ENCODE data around the gene WDR6. TPM values are rescaled to one million over a fixed set of nuclear protein-coding genes. Genes with fewer than 3 reads are reported as not detected.

The WDR6 gene
- polyA plus RNA-seq, 2 of the 4 experiments (the other 2 are of a cell fraction) = 64.2 to 99.6 TPM

DNA sequence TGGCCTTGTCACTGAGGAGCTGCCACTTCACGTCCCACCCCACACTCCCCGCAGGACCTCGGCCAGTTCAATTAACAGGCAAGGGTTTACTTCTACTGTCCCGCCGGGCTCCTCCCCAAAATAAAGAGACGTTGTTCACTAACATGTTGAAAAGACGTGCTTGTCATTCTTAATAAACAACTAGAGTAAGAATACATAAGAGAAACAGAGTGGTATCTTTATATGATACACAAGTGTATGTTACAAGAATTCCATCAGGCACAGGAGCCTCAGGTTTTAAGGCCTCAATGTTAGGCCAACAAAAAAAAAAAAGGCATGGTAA lies 22.3 kb downstream of the WDR6 start:
- H3K4me2 ChIP-seq = peak overlapping the region; percentile 99
- peaks cover 14% of the 10 kb centered on the region for H3K4me1 ChIP-seq
- no peak for FAIRE-seq
- WGBS (ENCODE audit: missing lambda C conversion rate) = 1% methylated on average over 7 of the region's 7 CpGs
- peak overlapping the region; percentile 32 to 61; a peak in 4 of 6 replicates for H3K27ac ChIP-seq
- POLR2A ChIA-PET = interaction anchor here (0.6 to 1.8 kb wide), 22 partner anchors 9 to 542 kb away, joined by 3 to 28 read pairs (median 4); partner anchors contain the start of genes DAG1, LAMB2, P4HTM and QRICH1
- no peak for ATAC-seq
- CTCF ChIA-PET = interaction anchor here (0.8 to 1.7 kb wide), 3 partner anchors 40 to 65 kb away, joined by 3 to 5 read pairs (median 4); no protein-coding TSS in a partner anchor
- no peak overlapping the region for H3K4me3 ChIP-seq
- H3K9me3 ChIP-seq = no peaks in the 10 kb centered on the region
- DNase-seq (ENCODE audit: low read depth in 1 of 2, low spot score in 1 of 2) = no peak
- no peak for TF ChIP-seq MYC (IDR thresholded peaks at IDR 0.05; ENCODE audit: borderline replicate concordance, low read length)

DNA sequence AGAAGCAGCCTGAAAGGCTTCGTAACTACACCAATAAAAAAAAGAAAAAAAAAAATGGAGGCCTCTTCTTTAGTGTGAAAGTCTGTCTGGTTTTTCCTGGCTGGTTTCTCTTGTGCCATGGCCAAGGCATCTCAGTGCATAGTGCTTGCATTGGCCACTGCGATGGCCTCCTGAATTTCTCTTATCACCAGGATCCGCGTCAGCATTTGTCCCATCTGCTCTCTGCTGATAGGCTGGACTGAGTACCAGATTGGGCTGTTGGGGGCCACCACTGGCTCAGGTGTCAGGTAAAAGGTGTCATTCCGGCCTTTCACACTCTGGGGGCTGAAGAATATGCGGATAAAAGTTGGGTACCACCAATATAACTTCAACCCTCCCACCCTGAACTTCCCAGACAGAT lies 23.1 kb downstream of the WDR6 start:
- Histone ChIP-seq H3K27ac (no peak overlapping the region), H3K4me2 (no peak overlapping the region), H3K9me3 (no peaks in the 10 kb centered on the region), H3K4me3 (no peak overlapping the region), H3K4me1 (peaks cover 14% of the 10 kb centered on the region)
- WGBS (ENCODE audit: missing lambda C conversion rate) = 96% methylated on average over 6 of the region's 6 CpGs
- POLR2A ChIA-PET = interaction anchor here (0.7 kb wide), 1 partner anchor 91 kb away, joined by 5 read pairs; the partner anchor contains the start of gene USP19
- CTCF ChIA-PET = interaction anchor here (5.6 kb wide), 1 partner anchor 8 kb away, joined by 29 read pairs; the partner anchor contains the start of gene NDUFAF3
- FAIRE-seq (no peak), DNase-seq (ENCODE audit: low read depth in 1 of 2, low spot score in 1 of 2) (no peak), ATAC-seq (no peak)
- no peak for TF ChIP-seq ESRRA (IDR thresholded peaks at IDR 0.05; ENCODE audit: borderline replicate concordance, low read length)
- no peak for TF ChIP-seq BHLHE40 (IDR thresholded peaks at IDR 0.05; ENCODE audit: low read depth, low read length)
- TF ChIP-seq, protein P1, sequence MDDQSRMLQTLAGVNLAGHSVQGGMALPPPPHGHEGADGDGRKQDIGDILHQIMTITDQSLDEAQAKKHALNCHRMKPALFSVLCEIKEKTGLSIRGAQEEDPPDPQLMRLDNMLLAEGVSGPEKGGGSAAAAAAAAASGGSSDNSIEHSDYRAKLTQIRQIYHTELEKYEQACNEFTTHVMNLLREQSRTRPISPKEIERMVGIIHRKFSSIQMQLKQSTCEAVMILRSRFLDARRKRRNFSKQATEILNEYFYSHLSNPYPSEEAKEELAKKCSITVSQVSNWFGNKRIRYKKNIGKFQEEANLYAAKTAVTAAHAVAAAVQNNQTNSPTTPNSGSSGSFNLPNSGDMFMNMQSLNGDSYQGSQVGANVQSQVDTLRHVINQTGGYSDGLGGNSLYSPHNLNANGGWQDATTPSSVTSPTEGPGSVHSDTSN (IDR thresholded peaks at IDR 0.05) = no peak
- TF ChIP-seq, protein P2, sequence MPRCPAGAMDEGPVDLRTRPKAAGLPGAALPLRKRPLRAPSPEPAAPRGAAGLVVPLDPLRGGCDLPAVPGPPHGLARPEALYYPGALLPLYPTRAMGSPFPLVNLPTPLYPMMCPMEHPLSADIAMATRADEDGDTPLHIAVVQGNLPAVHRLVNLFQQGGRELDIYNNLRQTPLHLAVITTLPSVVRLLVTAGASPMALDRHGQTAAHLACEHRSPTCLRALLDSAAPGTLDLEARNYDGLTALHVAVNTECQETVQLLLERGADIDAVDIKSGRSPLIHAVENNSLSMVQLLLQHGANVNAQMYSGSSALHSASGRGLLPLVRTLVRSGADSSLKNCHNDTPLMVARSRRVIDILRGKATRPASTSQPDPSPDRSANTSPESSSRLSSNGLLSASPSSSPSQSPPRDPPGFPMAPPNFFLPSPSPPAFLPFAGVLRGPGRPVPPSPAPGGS (IDR thresholded peaks at IDR 0.05) = no peak
- no peak for TF ChIP-seq POLR2AphosphoS2 (conservative IDR thresholded peaks at IDR 0.05; ENCODE audit: low read length)
- TF ChIP-seq PHF8 (IDR thresholded peaks at IDR 0.05; ENCODE audit: borderline replicate concordance, low read depth) = no peak
- TF ChIP-seq MYC (IDR thresholded peaks at IDR 0.05; ENCODE audit: borderline replicate concordance, low read length) = no peak
- TF ChIP-seq MAFK (IDR thresholded peaks at IDR 0.05; ENCODE audit: partially characterized antibody) = no peak
- no peak for TF ChIP-seq CEBPB (IDR thresholded peaks at IDR 0.05)

DNA sequence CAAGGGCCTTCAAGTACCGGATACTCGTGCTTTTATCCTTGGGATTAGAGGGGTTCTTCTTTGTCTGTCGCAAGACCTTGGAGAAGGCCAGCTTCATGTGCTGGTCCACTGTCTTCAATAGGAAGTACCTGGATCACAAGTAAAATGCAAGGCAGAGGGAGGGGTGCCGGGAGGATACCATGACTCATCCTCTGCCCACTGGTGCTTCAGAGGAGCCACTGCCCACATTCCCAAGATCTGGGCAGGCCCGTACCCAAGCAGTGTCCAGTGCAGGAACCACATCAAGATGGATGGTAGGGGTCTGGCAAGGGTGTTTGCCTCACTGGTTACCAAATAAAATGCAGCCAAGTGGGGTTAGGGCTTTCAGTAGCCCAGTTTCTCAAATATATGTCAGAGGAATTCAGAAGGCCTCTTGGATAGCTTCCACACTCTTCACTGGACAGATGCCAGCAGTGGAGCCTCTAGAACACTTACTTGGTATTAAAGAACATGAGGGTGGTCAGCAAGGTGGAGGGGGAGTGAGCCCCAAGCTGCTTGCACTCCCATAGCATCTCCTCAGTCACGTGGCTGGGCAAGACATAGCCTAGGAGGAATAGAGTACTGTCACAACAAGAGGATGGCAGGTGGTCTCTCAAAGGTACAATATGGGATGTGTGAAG lies 25.6 kb downstream of the WDR6 start:
- ATAC-seq (no peak), DNase-seq (ENCODE audit: low read depth in 1 of 2, low spot score in 1 of 2) (no peak), FAIRE-seq (no peak)
- Histone ChIP-seq H3K4me1 (peaks cover 7% of the 10 kb centered on the region), H3K4me2 (no peak overlapping the region), H3K9me3 (no peaks in the 10 kb centered on the region), H3K27ac (no peak overlapping the region), H3K4me3 (no peak overlapping the region)
- ChIA-PET POLR2A (interaction anchor here (1.2 kb wide), 1 partner anchor 11 kb away, joined by 5 read pairs; the partner anchor contains the start of gene NDUFAF3), CTCF (interaction anchor here (1.2 to 5.6 kb wide), 2 partner anchors 11 to 45 kb away, joined by 4 to 29 read pairs; partner anchors contain the start of gene NDUFAF3)
- 84% methylated on average over 5 of the region's 6 CpGs for whole genome bisulfite sequencing (ENCODE audit: missing lambda C conversion rate)
- TF ChIP-seq NR3C1 (IDR thresholded peaks at IDR 0.05) = no peak
- TF ChIP-seq RAD21 (conservative IDR thresholded peaks at IDR 0.05 in 1 of 2, IDR thresholded peaks at IDR 0.05 in 1 of 2) = no peak
- TF ChIP-seq, protein P3, sequence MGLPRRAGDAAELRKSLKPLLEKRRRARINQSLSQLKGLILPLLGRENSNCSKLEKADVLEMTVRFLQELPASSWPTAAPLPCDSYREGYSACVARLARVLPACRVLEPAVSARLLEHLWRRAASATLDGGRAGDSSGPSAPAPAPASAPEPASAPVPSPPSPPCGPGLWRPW (IDR thresholded peaks at IDR 0.05) = no peak
- no peak for TF ChIP-seq NFE2L2 (conservative IDR thresholded peaks at IDR 0.05; ENCODE audit: low read length)
- TF ChIP-seq MYC (IDR thresholded peaks at IDR 0.05; ENCODE audit: borderline replicate concordance, low read length) = no peak

DNA sequence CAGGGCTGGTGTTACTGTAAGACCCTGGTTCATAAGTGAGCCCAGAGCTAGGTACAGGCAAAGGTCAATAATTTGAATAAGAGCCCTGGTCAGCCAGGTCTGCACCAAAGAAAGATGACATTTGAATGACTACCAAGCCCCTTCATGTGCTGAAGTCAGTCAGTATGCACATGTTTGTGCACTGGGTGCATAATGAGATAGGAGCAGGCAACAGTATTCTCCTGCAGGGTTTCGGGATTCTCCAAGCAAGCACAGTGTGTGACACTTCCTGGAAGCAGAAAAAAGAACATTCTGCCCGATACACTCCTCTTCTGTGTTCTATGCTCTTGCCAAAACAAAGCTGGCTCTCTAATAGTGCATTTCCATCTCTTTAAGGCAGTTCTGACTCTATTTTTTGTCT lies 27.5 kb downstream of the WDR6 start:
- POLR2A ChIA-PET = no interaction called here
- TF ChIP-seq CHD2 (IDR thresholded peaks at IDR 0.05; ENCODE audit: low read length, partially characterized antibody) (no peak), FOSL2 (IDR thresholded peaks at IDR 0.05) (no peak), FOSL2 (CRISPR knock-in tag; IDR thresholded peaks at IDR 0.05) (no peak), EHF (CRISPR knock-in tag; IDR thresholded peaks at IDR 0.05) (no peak), EHMT2 (IDR thresholded peaks at IDR 0.05; ENCODE audit: low read depth) (no peak), ESRRA (IDR thresholded peaks at IDR 0.05; ENCODE audit: borderline replicate concordance, low read length) (no peak), KDM5A (IDR thresholded peaks at IDR 0.05) (no peak), CBX2 (IDR thresholded peaks at IDR 0.05; ENCODE audit: borderline replicate concordance, low read depth) (no peak), MAFK (IDR thresholded peaks at IDR 0.05; ENCODE audit: partially characterized antibody) (no peak), RAD21 (conservative IDR thresholded peaks at IDR 0.05 in 1 of 2, IDR thresholded peaks at IDR 0.05 in 1 of 2) (no peak)
- TF ChIP-seq, protein P4, sequence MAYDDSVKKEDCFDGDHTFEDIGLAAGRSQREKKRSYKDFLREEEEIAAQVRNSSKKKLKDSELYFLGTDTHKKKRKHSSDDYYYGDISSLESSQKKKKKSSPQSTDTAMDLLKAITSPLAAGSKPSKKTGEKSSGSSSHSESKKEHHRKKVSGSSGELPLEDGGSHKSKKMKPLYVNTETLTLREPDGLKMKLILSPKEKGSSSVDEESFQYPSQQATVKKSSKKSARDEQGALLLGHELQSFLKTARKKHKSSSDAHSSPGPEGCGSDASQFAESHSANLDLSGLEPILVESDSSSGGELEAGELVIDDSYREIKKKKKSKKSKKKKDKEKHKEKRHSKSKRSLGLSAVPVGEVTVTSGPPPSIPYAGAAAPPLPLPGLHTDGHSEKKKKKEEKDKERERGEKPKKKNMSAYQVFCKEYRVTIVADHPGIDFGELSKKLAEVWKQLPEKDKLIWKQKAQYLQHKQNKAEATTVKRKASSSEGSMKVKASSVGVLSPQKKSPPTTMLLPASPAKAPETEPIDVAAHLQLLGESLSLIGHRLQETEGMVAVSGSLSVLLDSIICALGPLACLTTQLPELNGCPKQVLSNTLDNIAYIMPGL (CRISPR knock-in tag; IDR thresholded peaks at IDR 0.05; ENCODE audit: borderline replicate concordance) = no peak
- TF ChIP-seq, protein P5, sequence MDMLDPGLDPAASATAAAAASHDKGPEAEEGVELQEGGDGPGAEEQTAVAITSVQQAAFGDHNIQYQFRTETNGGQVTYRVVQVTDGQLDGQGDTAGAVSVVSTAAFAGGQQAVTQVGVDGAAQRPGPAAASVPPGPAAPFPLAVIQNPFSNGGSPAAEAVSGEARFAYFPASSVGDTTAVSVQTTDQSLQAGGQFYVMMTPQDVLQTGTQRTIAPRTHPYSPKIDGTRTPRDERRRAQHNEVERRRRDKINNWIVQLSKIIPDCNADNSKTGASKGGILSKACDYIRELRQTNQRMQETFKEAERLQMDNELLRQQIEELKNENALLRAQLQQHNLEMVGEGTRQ (IDR thresholded peaks at IDR 0.05) = no peak
- TF ChIP-seq, protein P6, sequence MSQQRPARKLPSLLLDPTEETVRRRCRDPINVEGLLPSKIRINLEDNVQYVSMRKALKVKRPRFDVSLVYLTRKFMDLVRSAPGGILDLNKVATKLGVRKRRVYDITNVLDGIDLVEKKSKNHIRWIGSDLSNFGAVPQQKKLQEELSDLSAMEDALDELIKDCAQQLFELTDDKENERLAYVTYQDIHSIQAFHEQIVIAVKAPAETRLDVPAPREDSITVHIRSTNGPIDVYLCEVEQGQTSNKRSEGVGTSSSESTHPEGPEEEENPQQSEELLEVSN (IDR thresholded peaks at IDR 0.05; ENCODE audit: borderline replicate concordance, low read depth) = no peak

More for the DNA sequence above, 27.5 kb downstream of the WDR6 start:
- no peak for FAIRE-seq
- WGBS (ENCODE audit: missing lambda C conversion rate) = 90% methylated on average over 2 of the region's 2 CpGs
- CTCF ChIA-PET = interaction anchor here (0.6 to 5.6 kb wide), 3 partner anchors 12 to 60 kb away, joined by 3 to 29 read pairs (median 5); partner anchors contain the start of genes NDUFAF3 and QRICH1
- Histone ChIP-seq H3K4me2 (no peak overlapping the region), H3K4me3 (no peak overlapping the region), H3K4me1 (no peaks in the 10 kb centered on the region), H3K9me3 (no peaks in the 10 kb centered on the region), H3K27ac (no peak overlapping the region)
- no peak for DNase-seq (ENCODE audit: low read depth in 1 of 2, low spot score in 1 of 2)
- no peak for ATAC-seq
